Fibroblast of lung (primary cell): ENCODE measurements around the gene MYOCD.

Experiments used
- CTCF ChIP-seq, 2 donors: IDR thresholded peaks in 1 of 2; conservative IDR thresholded peaks in 1 of 2; 1 replicate in 1 of 2; 2 replicates in 1 of 2; pipeline ENCODE4 v1.5.1; 2011 to 2012; ENCODE audit warnings: low read length in 2 of 2, control low read depth in 1 of 2, inconsistent platforms in 1 of 2, low read depth in 1 of 2, mild to moderate bottlenecking in 1 of 2
- EZH2 ChIP-seq: IDR thresholded peaks from 2 replicates; pipeline ENCODE4 v1.5.1; 2012; ENCODE audit warnings: low read length, control low read depth, mild to moderate bottlenecking; ENCODE audit errors: missing control alignments

GRCh38 chr17:12691173-12691572, 25.5 kb downstream of the MYOCD start:
- TF ChIP-seq CTCF (conservative IDR thresholded peaks at IDR 0.05 in 1 of 2, IDR thresholded peaks at IDR 0.05 in 1 of 2; ENCODE audit: low read depth in 1 of 2, low read length in 2 of 2): no peak
- TF ChIP-seq EZH2: no peak
